Astrocyte of the cerebellum (primary cell): ENCODE results near the gene ATP8A2.

ENCODE experiments used
- DNase-seq: peaks from one replicate; pipeline ENCODE4 v3.0.0-alpha.2; 2011; ENCODE audit warnings: low read depth
- H3K4me3 ChIP-seq: 2 replicates; pipeline ENCODE4 v1.5.1; 2011; ENCODE audit warnings: mild to moderate bottlenecking, low read depth, low read length, moderate library complexity
- in situ Hi-C: cut with HindIII; loops from 2 replicates; pipeline ENCODE4 v1.10.0; 2017; ENCODE audit warnings: low sequenced_read_pairs
- TF ChIP-seq, protein P1 (sequence below): IDR thresholded peaks from 2 replicates; pipeline ENCODE4 v1.5.1; 2012; ENCODE audit warnings: low read length, low read depth, moderate library complexity, mild to moderate bottlenecking; ENCODE audit errors: missing control alignments

ATP8A2 gene

DNA sequence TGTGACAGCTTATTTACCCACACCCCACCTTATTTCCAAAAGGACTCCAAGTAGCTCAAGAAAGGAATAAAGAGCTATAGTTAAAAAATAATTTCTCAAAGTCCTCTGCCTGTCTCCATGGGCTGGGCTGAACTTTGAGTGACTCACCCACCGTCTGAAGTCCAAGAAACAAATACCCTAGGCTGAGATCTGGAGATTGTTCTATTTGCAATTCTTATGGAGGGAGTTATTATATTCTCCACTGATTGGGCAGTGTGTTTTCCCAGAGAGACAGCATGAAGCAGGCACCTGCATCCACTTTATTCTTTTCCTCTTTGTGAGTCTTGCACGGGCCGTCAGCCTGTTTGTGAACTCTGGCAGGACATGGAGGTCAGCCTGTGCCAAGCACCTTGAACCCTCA lies 616.9 kb downstream of the ATP8A2 start:
- no peak overlapping the region for H3K4me3 ChIP-seq
- in situ Hi-C loops = no loop called here
- TF ChIP-seq, protein P1, sequence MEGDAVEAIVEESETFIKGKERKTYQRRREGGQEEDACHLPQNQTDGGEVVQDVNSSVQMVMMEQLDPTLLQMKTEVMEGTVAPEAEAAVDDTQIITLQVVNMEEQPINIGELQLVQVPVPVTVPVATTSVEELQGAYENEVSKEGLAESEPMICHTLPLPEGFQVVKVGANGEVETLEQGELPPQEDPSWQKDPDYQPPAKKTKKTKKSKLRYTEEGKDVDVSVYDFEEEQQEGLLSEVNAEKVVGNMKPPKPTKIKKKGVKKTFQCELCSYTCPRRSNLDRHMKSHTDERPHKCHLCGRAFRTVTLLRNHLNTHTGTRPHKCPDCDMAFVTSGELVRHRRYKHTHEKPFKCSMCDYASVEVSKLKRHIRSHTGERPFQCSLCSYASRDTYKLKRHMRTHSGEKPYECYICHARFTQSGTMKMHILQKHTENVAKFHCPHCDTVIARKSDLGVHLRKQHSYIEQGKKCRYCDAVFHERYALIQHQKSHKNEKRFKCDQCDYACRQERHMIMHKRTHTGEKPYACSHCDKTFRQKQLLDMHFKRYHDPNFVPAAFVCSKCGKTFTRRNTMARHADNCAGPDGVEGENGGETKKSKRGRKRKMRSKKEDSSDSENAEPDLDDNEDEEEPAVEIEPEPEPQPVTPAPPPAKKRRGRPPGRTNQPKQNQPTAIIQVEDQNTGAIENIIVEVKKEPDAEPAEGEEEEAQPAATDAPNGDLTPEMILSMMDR = no peak
- DNase-seq = no peak

GRCh38 chr13:25990801-25991200 lies 619.0 kb downstream of the ATP8A2 start:
- DNase-seq = no peak
- in situ Hi-C loops = no loop called here
- no peak overlapping the region for H3K4me3 ChIP-seq
- TF ChIP-seq, protein P1 = no peak

GRCh38 chr13:25992076-25992475 lies 620.3 kb downstream of the ATP8A2 start:
- no peak overlapping the region for H3K4me3 ChIP-seq
- DNase-seq = no peak
- in situ Hi-C loops = no loop called here
- TF ChIP-seq, protein P1 = no peak

- in situ Hi-C loops = no loop called here
- no peak overlapping the region for H3K4me3 ChIP-seq
- DNase-seq = no peak
Measured at GRCh38 chr13:26007261-26008125, 635.7 kb downstream of the ATP8A2 start.

GRCh38 chr13:26010487-26011207 lies 638.9 kb downstream of the ATP8A2 start:
- TF ChIP-seq, protein P1 = no peak
- in situ Hi-C loops = no loop called here

More at GRCh38 chr13:26007261-26008125, 635.7 kb downstream of the ATP8A2 start:
- TF ChIP-seq, protein P1 = no peak

GRCh38 chr13:26011208-26011573 lies 639.4 kb downstream of the ATP8A2 start:
- TF ChIP-seq, protein P1 = no peak
- DNase-seq = no peak
- no peak overlapping the region for H3K4me3 ChIP-seq
- in situ Hi-C loops = no loop called here

More at GRCh38 chr13:26010487-26011207, 638.9 kb downstream of the ATP8A2 start:
- no peak overlapping the region for H3K4me3 ChIP-seq
- DNase-seq = no peak
